Measurements from ENCODE around the gene LRMDA.

LRMDA gene

GRCh38 chr10:76481178-76481577, 1049.8 kb downstream of the LRMDA start:
- no peak for TF ChIP-seq CTCF (IDR thresholded peaks at IDR 0.05; ENCODE audit: borderline replicate concordance, insufficient read depth, low read depth, low read length)

GRCh38 chr10:76487582-76487981, 1056.2 kb downstream of the LRMDA start:
- H3K4me3 ChIP-seq (ENCODE audit: low read depth, low read length) = no peak overlapping the region
- no peak for TF ChIP-seq CTCF (IDR thresholded peaks at IDR 0.05; ENCODE audit: borderline replicate concordance, insufficient read depth, low read depth, low read length)

More at GRCh38 chr10:76481178-76481577, 1049.8 kb downstream of the LRMDA start:
- no peak overlapping the region for H3K4me3 ChIP-seq (ENCODE audit: low read depth, low read length)

GRCh38 chr10:76488602-76489001, 1057.2 kb downstream of the LRMDA start:
- no peak for TF ChIP-seq CTCF (IDR thresholded peaks at IDR 0.05; ENCODE audit: borderline replicate concordance, insufficient read depth, low read depth, low read length)
- no peak overlapping the region for H3K4me3 ChIP-seq (ENCODE audit: low read depth, low read length)

- H3K4me3 ChIP-seq (ENCODE audit: low read depth, low read length) = no peak overlapping the region
Measured at GRCh38 chr10:76491216-76491615, 1059.8 kb downstream of the LRMDA start.

GRCh38 chr10:76492026-76492425, 1060.6 kb downstream of the LRMDA start:
- no peak overlapping the region for H3K4me3 ChIP-seq (ENCODE audit: low read depth, low read length)
- no peak for TF ChIP-seq CTCF (IDR thresholded peaks at IDR 0.05; ENCODE audit: borderline replicate concordance, insufficient read depth, low read depth, low read length)

More at GRCh38 chr10:76491216-76491615, 1059.8 kb downstream of the LRMDA start:
- TF ChIP-seq CTCF (IDR thresholded peaks at IDR 0.05; ENCODE audit: borderline replicate concordance, insufficient read depth, low read depth, low read length) = no peak

GRCh38 chr10:76492678-76493472, 1061.5 kb downstream of the LRMDA start:
- H3K4me3 ChIP-seq (ENCODE audit: low read depth, low read length) = no peak overlapping the region
- TF ChIP-seq CTCF (IDR thresholded peaks at IDR 0.05; ENCODE audit: borderline replicate concordance, insufficient read depth, low read depth, low read length) = no peak

GRCh38 chr10:76497666-76498065, 1066.2 kb downstream of the LRMDA start:
- H3K4me3 ChIP-seq (ENCODE audit: low read depth, low read length) = no peak overlapping the region
- no peak for TF ChIP-seq CTCF (IDR thresholded peaks at IDR 0.05; ENCODE audit: borderline replicate concordance, insufficient read depth, low read depth, low read length)
